Small intestine (tissue), 7 donors: ENCODE data around the gene TMED4. TPM values are rescaled to one million over a fixed set of nuclear protein-coding genes. Genes with fewer than 3 reads are reported as not detected.
A peak's percentile ranks its signal among the peaks of the same experiment; 100 is the strongest.
"Not testable (repeated sequence)": the region's sequence is repeated elsewhere in the genome, so short reads cannot be mapped to it uniquely, and the experiment has no call there.

Experiments used
- DNase-seq, 2 donors: peaks; one replicate each; pipeline versions ENCODE4 v3.0.0 to v3.0.0-alpha.2; 2013
- FAIRE-seq: peaks from 2 replicates; lab custom pipeline; 2012; peaks lifted over from hg19 to GRCh38; lab: Jason Lieb, UNC
- H3K27ac ChIP-seq, 3 donors: one replicate each; pipeline ENCODE4 v1.5.1; 2013; ENCODE audit warnings: low read length in 2 of 3, mild to moderate bottlenecking in 2 of 3, control low read depth in 1 of 3, inconsistent platforms in 1 of 3, low read depth in 1 of 3, moderate library complexity in 1 of 3
- H3K27me3 ChIP-seq, 3 donors: one replicate each; pipeline ENCODE4 v1.6.1; 2013; ENCODE audit warnings: low read length in 3 of 3, inconsistent platforms in 1 of 3; ENCODE audit not compliant: control insufficient read depth in 3 of 3, insufficient read depth in 3 of 3
- H3K36me3 ChIP-seq, 3 donors: one replicate each; pipeline ENCODE4 v1.6.1; 2013; ENCODE audit warnings: low read length in 3 of 3, inconsistent platforms in 1 of 3, low read depth in 1 of 3, mild to moderate bottlenecking in 1 of 3, moderate library complexity in 1 of 3; ENCODE audit not compliant: control insufficient read depth in 3 of 3, insufficient read depth in 2 of 3
- H3K4me1 ChIP-seq, 3 donors: one replicate each; pipeline ENCODE4 v1.6.1; 2013; ENCODE audit warnings: low read length in 2 of 3, inconsistent platforms in 1 of 3, low read depth in 1 of 3, mild to moderate bottlenecking in 1 of 3, moderate library complexity in 1 of 3; ENCODE audit not compliant: control insufficient read depth in 3 of 3, insufficient read depth in 2 of 3
- H3K4me3 ChIP-seq, 3 donors: one replicate each; pipeline ENCODE4 v1.5.1; 2013; ENCODE audit warnings: low read length in 3 of 3, control low read depth in 1 of 3, inconsistent platforms in 1 of 3, low read depth in 1 of 3, mild to moderate bottlenecking in 1 of 3, moderate library complexity in 1 of 3
- H3K9me3 ChIP-seq, 2 donors: one replicate each; pipeline ENCODE4 v1.6.1; 2013; ENCODE audit warnings: low read depth in 1 of 2, low read length in 1 of 2; ENCODE audit not compliant: control insufficient read depth in 2 of 2, insufficient read depth in 1 of 2
- WGBS, 3 donors: extraction: QIAGEN DNeasy Blood & Tissue Kit; methylation state at CpG; one replicate each; pipeline ENCODE4 v1.1.7; 2013; 5-methylcytosine and 5-hydroxymethylcytosine counted together
- polyA plus RNA-seq, 4 donors: library from polyadenylated mRNA; stranded (reverse) in 3 of 4; unstranded in 1 of 4; fragments of 200-250 nt in 3 of 4; fragments of 120-200 nt in 1 of 4; gene quantifications; one replicate each; pipeline versions ENCODE4 v1.2.1 to v1.2.3, GENCODE V29; 2013
- donor health status: healthy with polysubstance abuse.
- donor health status: control.
- donor health status: control.
- donor health status: Bipolar disorder and iron deficiency.
- donor health status: healthy.

Gene TMED4
- polyA plus RNA-seq, 4 donors = 64.8 to 166 (median 80.0) TPM

DNA sequence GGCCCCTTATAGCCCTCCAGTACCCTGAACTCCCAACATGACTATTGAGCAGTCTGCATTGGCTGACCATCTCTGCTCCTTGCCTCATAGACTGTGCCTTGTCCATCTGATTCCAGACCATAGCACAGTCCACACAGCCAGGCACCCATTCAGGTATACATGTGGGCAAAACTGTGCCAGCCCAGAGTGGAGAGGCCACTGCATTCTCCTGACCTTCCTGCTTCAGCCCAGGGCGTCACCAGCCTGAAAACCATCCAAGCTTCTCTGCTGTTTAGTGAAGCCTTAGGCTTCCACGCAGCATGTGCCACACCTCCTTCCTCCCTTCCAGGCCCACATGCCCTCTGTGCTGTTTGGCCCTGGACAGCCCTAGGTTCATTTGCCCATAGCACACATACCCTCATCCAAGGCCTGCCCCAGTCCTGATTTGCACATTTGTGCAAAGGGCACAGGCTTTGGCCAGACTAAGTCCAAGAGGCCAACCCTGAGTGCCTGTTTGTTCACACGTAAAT, 18.8 kb downstream of the TMED4 start:
- Histone ChIP-seq H3K27ac (peak overlapping the region in 2 of 3 donors; percentile 1 to 4), H3K9me3 (no peaks in the 10 kb centered on the region), H3K4me3 (no peak overlapping the region), H3K36me3 (peaks cover 6 to 52% (median 7%) of the 10 kb centered on the region in 3 donors), H3K4me1 (peaks cover 0 to 17% (median 8%) of the 10 kb centered on the region in 3 donors), H3K27me3 (no peaks in the 10 kb centered on the region)
- 73 to 84% (median 82%) methylated on average over 3 of the region's 3 CpGs for WGBS, 3 donors
- FAIRE-seq (no peak), DNase-seq (peak in 1 of 2 donors; percentile 13)

DNA sequence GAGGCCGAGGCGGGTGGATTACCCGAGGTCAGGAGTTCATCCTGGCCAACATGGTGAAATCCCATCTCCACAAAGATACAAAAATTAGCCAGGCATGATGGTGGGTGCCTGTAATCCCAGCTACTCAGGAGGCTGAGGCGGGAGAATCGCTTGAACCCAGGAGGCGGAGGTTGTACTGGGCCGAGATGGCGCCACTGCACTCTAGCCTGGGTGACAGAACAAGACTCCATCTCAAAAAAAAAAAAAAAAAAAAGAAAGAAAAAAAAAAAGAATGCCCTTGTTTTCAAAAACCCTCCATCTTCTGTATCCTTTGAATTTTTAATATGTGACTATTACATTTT, 19.4 kb downstream of the TMED4 start:
- not testable (repeated sequence) for H3K9me3 ChIP-seq, FAIRE-seq, DNase-seq, H3K4me3 ChIP-seq, H3K27me3 ChIP-seq, H3K27ac ChIP-seq
- 46 to 72% (median 55%) methylated on average over 8 of the region's 8 CpGs for WGBS, 3 donors
- Histone ChIP-seq H3K36me3 (peaks cover 3 to 46% (median 3%) of the 10 kb centered on the region in 3 donors), H3K4me1 (peaks cover 0 to 17% (median 8%) of the 10 kb centered on the region in 3 donors)

DNA sequence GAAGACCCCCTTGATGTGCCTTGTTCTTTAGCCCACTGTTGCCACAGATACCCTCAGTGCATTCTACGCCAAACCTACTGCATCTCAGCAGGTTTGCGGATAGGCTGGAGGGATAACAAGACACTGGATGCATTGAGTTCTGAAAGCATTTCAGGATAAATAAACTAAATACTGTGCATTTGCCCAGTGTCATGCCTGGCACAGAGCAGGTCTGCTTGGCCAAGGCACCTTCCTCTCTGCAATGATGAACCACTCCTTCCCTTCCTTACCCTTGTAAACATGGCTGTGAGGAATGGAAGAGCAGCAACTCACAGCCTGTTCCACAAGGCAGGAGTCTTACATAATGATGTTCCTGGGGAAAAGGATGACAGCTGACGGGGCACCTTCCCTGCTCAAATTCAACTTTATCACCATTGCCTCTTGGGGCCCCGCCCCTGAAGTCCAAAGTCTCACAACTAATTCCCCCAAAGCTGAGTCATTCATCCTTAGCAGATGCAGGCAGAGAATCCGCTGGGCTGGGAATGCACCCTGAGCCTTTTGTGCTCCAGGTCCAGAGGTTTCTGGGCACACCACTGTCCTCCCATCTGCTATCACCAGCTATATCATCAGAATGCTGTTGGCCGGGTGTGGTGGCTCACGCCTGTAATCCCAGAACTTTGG, 19.9 kb downstream of the TMED4 start:
- H3K4me3 ChIP-seq = no peak overlapping the region
- no peaks in the 10 kb centered on the region for H3K9me3 ChIP-seq
- DNase-seq = peak; percentile 94 to 99
- FAIRE-seq = no peak
- 30 to 68% (median 42%) methylated on average over 7 of the region's 7 CpGs for WGBS, 3 donors
- peaks cover 0 to 41% (median 3%) of the 10 kb centered on the region in 3 donors for H3K36me3 ChIP-seq
- H3K27ac ChIP-seq = peak overlapping the region in 2 of 3 donors; percentile 17 to 34
- peaks cover 0 to 17% (median 8%) of the 10 kb centered on the region in 3 donors for H3K4me1 ChIP-seq
- no peaks in the 10 kb centered on the region for H3K27me3 ChIP-seq

DNA sequence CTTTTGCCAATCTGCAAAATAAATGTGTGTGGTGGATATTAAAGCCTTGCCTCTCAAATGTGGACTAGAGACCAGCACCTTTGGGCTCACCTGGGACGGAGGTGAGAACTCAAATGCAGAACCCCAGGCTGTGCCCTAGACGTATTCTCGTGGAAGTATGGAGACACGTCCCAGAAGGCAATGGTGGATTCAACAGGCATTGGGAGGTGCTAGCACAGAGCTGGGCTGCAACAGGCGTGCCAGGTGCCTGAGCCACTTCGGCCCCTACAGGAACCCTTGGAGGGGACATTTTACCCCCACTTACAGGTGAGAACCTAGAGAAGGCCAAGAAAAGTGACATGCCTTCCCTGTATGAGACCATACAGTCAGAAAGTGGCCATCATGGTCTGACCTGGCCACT, 20.6 kb downstream of the TMED4 start:
- WGBS, 3 donors = 88 to 91% (median 91%) methylated on average over 6 of the region's 6 CpGs
- H3K9me3 ChIP-seq = no peaks in the 10 kb centered on the region
- H3K27ac ChIP-seq = peak overlapping the region in 2 of 3 donors; percentile 17 to 34
- H3K27me3 ChIP-seq = no peaks in the 10 kb centered on the region
- H3K36me3 ChIP-seq = peaks cover 0 to 35% (median 2%) of the 10 kb centered on the region in 3 donors
- H3K4me3 ChIP-seq = no peak overlapping the region
- peaks cover 0 to 17% (median 8%) of the 10 kb centered on the region in 3 donors for H3K4me1 ChIP-seq
- FAIRE-seq (no peak), DNase-seq (no peak)

DNA sequence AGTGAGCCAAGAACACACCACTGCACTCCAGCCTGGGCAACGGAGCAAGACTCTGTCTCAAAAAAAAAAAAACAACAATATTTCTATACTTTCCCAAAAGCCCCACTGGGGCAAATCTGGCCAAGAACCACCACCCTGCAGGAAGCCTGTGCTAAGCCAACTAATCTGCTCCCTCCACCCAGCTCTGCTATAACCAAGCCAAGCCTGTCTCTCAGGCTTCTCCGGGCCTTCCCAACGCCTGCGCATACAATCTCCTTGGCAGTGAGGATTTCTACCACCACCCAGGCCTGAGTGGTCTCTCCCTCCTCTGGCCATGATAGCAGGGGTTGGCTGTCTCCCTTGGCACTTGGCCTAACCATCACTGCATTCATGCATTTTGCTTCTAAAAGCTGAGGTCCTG, 22.5 kb downstream of the TMED4 start:
- no peak for FAIRE-seq
- no peak overlapping the region for H3K27ac ChIP-seq
- peaks cover 0 to 16% (median 0%) of the 10 kb centered on the region in 3 donors for H3K36me3 ChIP-seq
- no peak for DNase-seq
- H3K4me1 ChIP-seq = peaks cover 0 to 10% (median 8%) of the 10 kb centered on the region in 3 donors
- H3K9me3 ChIP-seq = no peaks in the 10 kb centered on the region
- H3K27me3 ChIP-seq = no peaks in the 10 kb centered on the region
- WGBS, 3 donors = 83 to 93% (median 89%) methylated on average over 4 of the region's 4 CpGs
- no peak overlapping the region for H3K4me3 ChIP-seq

DNA sequence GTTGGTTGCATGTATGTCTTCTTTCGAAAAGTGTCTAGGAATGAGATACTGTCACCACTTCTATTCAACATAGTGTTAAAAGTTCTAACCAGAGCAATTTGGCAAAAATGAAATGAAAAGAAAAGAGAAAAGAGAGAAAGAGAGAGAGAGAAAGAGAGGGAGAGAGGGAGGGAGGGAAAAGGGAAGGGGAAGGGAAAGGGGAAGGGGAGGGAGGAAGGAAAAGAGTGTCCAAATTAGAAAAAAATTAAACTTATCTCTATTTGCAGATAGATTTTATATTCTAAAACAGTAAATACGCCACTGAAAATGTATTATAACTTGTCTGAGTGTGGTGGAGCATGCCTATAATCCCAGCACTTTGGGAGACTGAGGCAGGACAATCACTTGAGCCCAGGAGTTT, 24.5 kb downstream of the TMED4 start:
- Histone ChIP-seq H3K9me3 (no peaks in the 10 kb centered on the region), H3K4me1 (peaks cover 0 to 11% (median 4%) of the 10 kb centered on the region in 3 donors), H3K36me3 (no peaks in the 10 kb centered on the region), H3K27me3 (no peaks in the 10 kb centered on the region), H3K27ac (no peak overlapping the region), H3K4me3 (no peak overlapping the region)
- 90 to 92% (median 91%) methylated on average over 2 of the region's 2 CpGs for WGBS, 3 donors
- DNase-seq (no peak), FAIRE-seq (no peak)

DNA sequence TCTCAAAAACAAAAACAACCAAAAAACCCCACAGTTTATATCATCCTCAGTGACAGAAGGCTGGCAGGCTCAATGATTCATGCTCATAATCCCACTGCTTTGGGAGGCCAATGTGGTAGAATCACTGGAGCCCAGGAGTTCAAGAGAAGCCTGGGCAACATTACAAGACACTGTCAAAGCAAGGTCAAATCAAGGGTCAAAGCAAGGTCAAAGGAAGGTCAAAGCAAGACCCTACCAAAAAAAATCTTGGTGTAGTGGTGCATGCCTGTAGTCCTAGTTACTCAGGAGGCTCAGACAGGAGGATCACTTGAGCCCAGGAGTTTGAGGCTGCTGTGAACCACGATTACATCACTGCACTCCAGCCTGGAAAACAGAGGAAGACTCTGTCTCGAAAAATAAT, 26.7 kb downstream of the TMED4 start:
- DNase-seq = no peak
- Histone ChIP-seq H3K4me1 (peaks cover 0 to 3% (median 0%) of the 10 kb centered on the region in 3 donors), H3K27me3 (no peaks in the 10 kb centered on the region), H3K27ac (no peak overlapping the region), H3K4me3 (no peak overlapping the region), H3K9me3 (no peaks in the 10 kb centered on the region), H3K36me3 (no peaks in the 10 kb centered on the region)
- FAIRE-seq = no peak
- WGBS, 3 donors = 73 to 81% (median 79%) methylated on average over 2 of the region's 2 CpGs

DNA sequence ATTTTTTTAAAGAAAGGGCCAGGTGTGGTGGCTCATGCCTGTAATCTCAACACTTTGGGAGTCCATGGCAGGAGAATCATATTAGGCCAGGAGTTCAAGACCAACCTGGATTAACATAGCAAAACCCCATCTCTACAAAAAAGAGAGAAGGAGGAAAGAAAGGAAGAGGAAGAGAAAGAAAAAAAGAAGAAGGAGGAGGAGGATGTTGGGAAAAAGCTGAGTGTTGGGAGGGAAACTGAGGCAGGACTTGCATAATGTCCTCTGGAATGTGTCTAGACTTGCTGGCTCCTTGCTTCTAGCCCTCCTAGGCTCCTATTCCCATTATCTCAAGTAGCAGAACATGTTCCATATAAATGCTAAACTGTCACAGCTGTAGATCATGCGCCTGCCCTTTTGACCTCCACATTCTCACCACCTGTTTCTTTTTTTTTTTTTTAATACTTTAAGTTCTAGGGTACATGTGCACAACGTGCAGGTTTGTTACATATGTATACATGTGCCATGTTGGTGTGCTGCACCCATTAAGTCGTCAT, 29.5 kb downstream of the TMED4 start:
- not testable (repeated sequence) for H3K4me1 ChIP-seq, H3K9me3 ChIP-seq, H3K36me3 ChIP-seq, FAIRE-seq, H3K27me3 ChIP-seq, H3K27ac ChIP-seq, DNase-seq, H3K4me3 ChIP-seq
- WGBS, 3 donors = 45 to 66% (median 60%) methylated on average over 2 to 3 of the region's 3 CpGs
